ENCODE data around the gene NUDT12.
A peak's percentile ranks its signal among the peaks of the same experiment; 100 is the strongest.

Gene NUDT12

DNA sequence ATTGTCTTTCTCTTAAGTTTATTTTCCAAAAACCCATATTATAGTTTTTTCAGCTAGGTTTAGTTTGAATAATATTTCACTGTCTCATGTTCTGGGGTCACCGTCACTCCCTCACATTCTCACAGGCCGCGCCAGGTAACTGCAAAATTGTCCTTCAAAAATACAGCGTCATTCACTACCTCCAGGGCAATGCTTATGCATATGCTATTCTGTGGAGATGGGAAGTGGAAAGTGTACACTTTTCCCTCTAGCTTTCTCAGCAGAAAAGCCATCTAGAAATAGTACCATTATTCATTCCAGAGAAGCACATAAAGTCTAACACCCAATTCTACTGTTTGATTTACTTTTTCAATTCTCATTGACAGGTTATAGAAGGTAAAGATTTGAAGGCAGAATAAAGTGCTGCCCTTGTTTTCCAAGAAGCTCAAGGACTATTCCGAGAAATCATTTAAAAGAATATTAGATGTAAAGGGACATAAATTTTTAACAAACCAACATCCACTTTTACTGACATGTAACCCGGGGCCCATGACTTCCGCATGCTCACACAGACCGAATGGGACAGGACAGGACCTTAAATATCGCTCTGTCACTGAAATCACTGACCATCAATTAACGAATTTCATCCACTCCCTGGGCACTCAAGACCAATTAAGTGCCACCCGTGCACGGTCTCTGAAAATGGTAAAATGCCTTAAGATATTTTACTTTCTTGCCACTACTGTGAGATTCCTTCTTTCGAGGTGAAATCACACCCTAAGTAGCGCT is 720 bp downstream of the NUDT12 start:
- Histone ChIP-seq H3K36me3 (replicated peaks) (no peaks in the 10 kb centered on the region), H3K27ac (peak overlapping the region; percentile 94), H3K4me3 (ENCODE audit: low read depth, low read length) (peak overlapping the region; percentile 79), H3K27me3 (replicated peaks) (no peaks in the 10 kb centered on the region)
- TF ChIP-seq, protein P1, sequence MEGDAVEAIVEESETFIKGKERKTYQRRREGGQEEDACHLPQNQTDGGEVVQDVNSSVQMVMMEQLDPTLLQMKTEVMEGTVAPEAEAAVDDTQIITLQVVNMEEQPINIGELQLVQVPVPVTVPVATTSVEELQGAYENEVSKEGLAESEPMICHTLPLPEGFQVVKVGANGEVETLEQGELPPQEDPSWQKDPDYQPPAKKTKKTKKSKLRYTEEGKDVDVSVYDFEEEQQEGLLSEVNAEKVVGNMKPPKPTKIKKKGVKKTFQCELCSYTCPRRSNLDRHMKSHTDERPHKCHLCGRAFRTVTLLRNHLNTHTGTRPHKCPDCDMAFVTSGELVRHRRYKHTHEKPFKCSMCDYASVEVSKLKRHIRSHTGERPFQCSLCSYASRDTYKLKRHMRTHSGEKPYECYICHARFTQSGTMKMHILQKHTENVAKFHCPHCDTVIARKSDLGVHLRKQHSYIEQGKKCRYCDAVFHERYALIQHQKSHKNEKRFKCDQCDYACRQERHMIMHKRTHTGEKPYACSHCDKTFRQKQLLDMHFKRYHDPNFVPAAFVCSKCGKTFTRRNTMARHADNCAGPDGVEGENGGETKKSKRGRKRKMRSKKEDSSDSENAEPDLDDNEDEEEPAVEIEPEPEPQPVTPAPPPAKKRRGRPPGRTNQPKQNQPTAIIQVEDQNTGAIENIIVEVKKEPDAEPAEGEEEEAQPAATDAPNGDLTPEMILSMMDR (IDR thresholded peaks at IDR 0.05; ENCODE audit: low read depth, low read length, missing control alignments) = no peak
- in situ Hi-C loops (cut with HindIII; ENCODE audit: low pct_ligation_motif_present, low sequenced_read_pairs) = no loop called here
- DNase-seq = peak; percentile 4

DNA sequence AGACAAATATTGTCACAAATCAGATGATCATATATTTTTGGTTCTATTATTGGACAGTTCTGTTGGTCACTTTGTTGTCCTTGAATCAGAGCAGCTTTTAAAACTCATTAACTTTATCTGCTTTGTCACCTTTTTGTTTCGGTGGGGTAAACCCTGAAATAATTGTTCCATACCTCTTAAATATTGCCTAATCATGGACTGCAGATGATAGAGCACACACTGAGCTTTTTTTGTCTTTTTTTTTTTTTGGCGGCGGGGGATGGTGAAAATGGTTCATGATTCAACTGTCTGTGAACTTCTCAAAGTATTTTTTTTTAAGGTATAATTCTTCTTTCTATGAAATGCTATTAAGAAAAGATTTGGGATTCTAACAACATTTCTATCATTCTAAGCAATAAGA is 1.8 kb downstream of the NUDT12 start:
- DNase-seq = no peak
- in situ Hi-C loops (cut with HindIII; ENCODE audit: low pct_ligation_motif_present, low sequenced_read_pairs) = no loop called here
- no peak overlapping the region for H3K4me3 ChIP-seq (ENCODE audit: low read depth, low read length)
- no peaks in the 10 kb centered on the region for H3K36me3 ChIP-seq (replicated peaks)
- no peaks in the 10 kb centered on the region for H3K27me3 ChIP-seq (replicated peaks)
- TF ChIP-seq, protein P1 (IDR thresholded peaks at IDR 0.05; ENCODE audit: low read depth, low read length, missing control alignments) = no peak
- no peak overlapping the region for H3K27ac ChIP-seq

DNA sequence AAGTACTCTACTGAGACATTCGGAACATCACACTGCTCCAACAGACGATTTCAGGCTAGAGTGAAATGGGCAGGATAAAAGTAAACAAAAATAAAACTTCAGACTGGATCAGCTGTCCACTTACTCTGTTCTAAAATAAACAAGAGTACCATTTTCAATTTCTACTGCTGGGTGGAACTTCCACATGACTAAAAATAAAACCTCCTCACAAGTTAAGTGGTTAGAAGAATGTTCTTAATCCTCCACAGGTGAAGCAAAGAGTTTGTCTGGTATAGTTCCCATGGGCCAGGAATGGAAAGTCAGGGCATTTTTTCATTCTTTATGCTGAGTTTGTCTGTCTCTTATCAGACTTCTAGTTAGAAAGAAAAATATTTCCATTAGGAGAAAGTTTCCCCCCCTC is 15.7 kb downstream of the NUDT12 start:
- DNase-seq = no peak
- Histone ChIP-seq H3K27ac (no peak overlapping the region), H3K27me3 (replicated peaks) (no peaks in the 10 kb centered on the region), H3K4me3 (ENCODE audit: low read depth, low read length) (no peak overlapping the region), H3K36me3 (replicated peaks) (no peaks in the 10 kb centered on the region)
- TF ChIP-seq, protein P1 (IDR thresholded peaks at IDR 0.05; ENCODE audit: low read depth, low read length, missing control alignments) = no peak
- in situ Hi-C loops (cut with HindIII; ENCODE audit: low pct_ligation_motif_present, low sequenced_read_pairs) = no loop called here

DNA sequence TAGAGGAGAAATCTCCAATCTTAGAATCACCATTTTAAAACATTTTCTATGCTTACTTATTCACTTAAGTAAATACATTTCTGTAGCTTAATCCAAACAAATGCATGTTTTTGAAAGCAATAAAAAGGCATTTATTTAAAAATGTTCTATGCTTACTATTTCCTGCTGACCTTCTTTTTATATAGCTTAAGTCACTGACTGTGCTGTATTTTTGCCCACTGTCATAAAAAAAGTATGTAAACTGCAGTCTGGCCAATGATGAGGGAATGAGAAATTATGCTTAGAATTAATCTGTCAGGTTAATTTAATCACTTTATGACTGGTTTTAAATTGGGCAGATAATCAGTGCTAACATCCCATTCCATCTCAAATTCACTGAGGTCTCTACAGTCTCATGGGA is 20.1 kb downstream of the NUDT12 start:
- Histone ChIP-seq H3K36me3 (replicated peaks) (no peaks in the 10 kb centered on the region), H3K4me3 (ENCODE audit: low read depth, low read length) (no peak overlapping the region), H3K27ac (no peak overlapping the region), H3K27me3 (replicated peaks) (no peaks in the 10 kb centered on the region)
- TF ChIP-seq, protein P1 (IDR thresholded peaks at IDR 0.05; ENCODE audit: low read depth, low read length, missing control alignments) = no peak
- in situ Hi-C loops (cut with HindIII; ENCODE audit: low pct_ligation_motif_present, low sequenced_read_pairs) = no loop called here
- DNase-seq = no peak

DNA sequence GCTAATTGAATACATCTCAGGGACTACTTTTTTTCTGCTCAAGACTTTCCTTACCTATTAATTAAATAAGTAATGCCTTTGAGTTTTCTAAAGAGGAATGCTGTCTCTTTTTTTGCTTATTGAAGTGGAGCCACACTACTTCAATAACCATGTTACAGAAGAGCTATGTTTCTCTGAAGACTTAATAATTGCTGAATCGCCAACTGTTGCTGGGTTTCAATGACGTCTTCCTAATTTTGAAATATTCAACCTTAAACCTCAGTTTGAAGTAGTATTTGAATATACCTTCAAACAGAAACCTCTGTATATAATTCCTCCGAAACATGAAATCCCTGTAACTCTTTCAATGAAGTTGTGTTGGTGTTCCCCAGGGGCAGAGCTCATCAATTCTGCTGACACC is 21.0 kb downstream of the NUDT12 start:
- Histone ChIP-seq H3K4me3 (ENCODE audit: low read depth, low read length) (no peak overlapping the region), H3K27ac (no peak overlapping the region), H3K36me3 (replicated peaks) (no peaks in the 10 kb centered on the region), H3K27me3 (replicated peaks) (no peaks in the 10 kb centered on the region)
- TF ChIP-seq, protein P1 (IDR thresholded peaks at IDR 0.05; ENCODE audit: low read depth, low read length, missing control alignments) = no peak
- no peak for DNase-seq
- in situ Hi-C loops (cut with HindIII; ENCODE audit: low pct_ligation_motif_present, low sequenced_read_pairs) = no loop called here

DNA sequence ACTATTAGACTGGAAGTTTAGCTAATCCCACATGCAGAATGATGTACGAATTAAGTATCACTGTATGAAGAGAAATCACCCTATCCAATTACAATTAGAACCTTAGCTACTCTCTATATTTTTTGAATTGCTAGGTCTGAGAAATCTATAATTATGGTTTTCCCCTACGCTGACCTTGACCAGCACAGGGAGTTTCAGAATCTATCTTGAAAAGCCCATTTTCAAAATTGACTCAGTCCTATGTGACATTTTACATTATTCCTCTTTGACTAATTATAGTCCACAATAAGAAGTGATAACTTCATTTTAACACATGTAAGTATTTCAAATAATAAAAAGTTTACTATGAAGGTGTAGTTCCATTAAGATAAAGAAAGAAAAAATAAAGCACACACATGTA is 21.5 kb downstream of the NUDT12 start:
- Histone ChIP-seq H3K27me3 (replicated peaks) (no peaks in the 10 kb centered on the region), H3K27ac (no peak overlapping the region), H3K4me3 (ENCODE audit: low read depth, low read length) (no peak overlapping the region), H3K36me3 (replicated peaks) (no peaks in the 10 kb centered on the region)
- no peak for DNase-seq
- in situ Hi-C loops (cut with HindIII; ENCODE audit: low pct_ligation_motif_present, low sequenced_read_pairs) = no loop called here
- TF ChIP-seq, protein P1 (IDR thresholded peaks at IDR 0.05; ENCODE audit: low read depth, low read length, missing control alignments) = no peak

Measured in brain microvascular endothelial cell (primary cell).